ENCODE results near the gene PPP1R8. TPM values are rescaled to one million over a fixed set of nuclear protein-coding genes. Genes with fewer than 3 reads are reported as not detected.

Gene PPP1R8
- polyA plus RNA-seq, 3 donors: 46.8 to 63.5 (median 62.1) TPM

DNA sequence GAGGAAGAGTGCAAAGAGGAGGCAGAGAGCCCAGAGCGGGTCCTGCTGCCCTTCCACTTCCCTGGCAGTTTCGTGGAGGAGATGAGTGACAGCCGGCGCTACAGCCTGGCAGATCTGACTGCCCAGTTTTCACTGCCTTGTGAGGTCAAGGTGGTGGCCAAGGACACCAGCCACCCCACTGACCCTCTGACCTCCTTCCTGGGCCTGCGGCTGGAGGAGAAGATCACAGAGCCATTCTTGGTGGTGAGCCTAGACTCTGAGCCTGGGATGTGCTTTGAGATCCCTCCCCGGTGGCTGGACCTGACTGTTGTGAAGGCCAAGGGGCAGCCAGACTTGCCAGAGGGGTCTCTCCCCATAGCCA, 51.9 kb downstream of the PPP1R8 start:
- DNase-seq (ENCODE audit: extremely low read depth in 1 of 11, low read depth in 9 of 11, low spot score in 4 of 11): no peak

DNA sequence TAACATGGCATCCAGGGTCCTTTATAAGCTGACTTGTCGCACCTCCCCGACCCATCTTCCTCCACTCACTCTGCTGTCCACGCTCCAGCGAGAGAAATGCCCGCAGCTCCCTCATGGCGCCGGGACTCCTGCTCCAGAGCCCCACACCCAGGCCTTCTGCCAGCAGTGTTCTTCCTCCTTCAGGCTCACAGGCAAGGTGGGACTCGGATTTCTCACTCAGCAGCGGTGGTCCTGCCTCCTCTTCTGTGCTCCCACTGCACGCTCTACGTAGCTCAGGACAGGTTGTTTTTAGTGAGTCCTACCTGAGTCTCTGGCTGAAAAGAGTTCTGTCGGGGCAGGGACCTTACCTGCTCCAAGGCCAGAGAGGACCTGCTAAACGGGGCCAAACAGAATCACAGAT, 53.0 kb downstream of the PPP1R8 start:
- DNase-seq (ENCODE audit: extremely low read depth in 1 of 11, low read depth in 9 of 11, low spot score in 4 of 11): no peak

DNA sequence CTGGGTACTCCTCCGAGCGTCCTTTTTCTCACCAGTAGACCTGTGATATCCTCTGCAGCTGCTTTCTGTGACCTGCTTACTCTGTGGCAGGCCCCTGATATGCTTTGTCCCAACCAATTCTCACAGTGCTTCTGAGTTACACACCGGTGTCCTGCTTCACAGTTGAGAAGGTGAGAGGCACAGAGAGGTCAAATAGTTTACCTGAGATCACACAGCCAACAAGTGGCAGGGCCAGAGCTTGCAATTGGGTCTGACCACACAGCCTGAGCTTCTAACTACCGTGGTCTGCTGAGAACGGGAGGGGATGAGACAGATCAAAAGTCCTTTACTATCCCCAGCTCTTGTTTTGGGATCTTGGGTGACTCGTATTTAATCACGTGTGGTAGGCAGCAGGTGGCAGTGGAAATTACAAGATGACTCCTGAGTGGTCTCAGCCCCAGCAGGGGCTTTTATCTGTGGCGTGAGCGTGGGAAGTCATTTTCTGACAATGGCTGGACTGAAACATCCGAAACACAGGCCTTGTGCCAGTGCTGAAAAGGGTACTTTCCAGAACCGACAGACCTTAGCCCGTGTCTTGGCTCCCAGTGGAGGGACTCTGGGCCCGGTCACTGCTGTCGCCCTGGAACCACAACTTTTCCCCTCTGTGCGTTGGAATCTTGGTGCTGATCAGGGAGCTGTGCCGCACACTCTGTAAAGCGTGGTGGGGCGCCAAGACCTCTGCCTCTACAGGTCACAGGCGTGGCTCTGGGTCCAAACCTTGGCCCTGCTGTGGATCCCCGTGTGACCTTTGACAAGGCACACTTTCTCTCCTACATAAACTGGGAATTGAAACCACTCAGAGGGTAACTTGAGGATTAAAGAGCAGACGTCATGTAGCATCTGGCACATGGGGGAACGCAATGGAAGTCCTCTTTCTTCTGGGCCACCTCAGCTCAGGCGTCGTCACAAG, 53.7 kb downstream of the PPP1R8 start:
- no peak for DNase-seq (ENCODE audit: extremely low read depth in 1 of 11, low read depth in 9 of 11, low spot score in 4 of 11)

DNA sequence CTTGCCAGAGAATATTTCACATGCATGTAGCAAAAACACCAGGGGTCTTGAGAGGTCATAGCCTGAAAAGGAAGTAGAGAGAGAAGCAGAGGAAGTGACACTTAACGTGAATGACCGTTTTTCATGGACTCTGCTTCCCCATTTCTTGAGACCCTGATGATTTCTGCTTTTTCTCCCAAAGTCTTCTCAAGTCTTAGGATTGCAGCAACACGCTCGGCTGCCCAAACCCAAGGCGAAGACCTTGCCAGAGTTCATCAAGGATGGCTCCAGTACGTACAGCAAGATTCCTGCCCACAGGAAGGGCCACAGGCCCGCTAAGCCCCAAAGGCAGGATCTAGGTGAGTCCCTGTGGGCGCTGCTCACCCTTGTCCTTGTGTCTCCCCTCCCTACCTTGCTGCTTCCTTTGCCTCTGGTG, 54.5 kb downstream of the PPP1R8 start:
- DNase-seq (ENCODE audit: extremely low read depth in 1 of 11, low read depth in 9 of 11, low spot score in 4 of 11): no peak

DNA sequence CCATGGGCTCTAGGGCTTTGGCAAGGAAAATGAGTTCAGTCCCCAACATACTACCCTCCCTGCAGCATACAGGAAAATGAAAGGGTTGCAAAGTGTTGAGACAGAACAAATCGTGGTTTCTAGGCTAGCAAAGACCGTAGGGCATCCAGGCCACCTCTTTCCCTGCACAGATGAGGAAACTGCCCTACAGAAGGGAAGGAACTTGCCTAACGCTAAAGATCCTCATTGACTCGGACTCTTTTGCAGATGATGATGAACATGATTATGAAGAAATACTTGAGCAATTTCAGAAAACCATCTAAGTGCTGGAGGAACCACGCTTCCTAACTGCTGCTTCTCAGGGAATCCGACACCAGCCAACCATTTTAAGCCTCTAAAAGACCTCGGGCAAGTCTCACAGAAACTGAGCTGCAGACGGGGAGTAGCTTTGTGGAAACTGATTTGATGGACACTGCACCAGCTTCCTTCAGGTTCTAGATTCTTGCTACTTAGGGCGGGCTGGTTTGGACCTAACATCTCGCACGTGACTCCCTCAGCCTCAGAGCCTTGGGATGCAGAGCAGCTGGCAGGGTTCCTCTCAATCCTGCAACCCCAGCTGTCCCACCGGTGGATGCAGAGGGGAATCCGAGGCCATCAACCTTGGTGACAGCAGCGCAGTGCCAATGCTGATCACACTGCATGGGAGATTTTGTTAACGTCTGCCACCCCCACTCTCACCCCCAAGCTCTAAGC, 55.2 kb downstream of the PPP1R8 start:
- DNase-seq (ENCODE audit: extremely low read depth in 1 of 11, low read depth in 9 of 11, low spot score in 4 of 11): no peak

DNA sequence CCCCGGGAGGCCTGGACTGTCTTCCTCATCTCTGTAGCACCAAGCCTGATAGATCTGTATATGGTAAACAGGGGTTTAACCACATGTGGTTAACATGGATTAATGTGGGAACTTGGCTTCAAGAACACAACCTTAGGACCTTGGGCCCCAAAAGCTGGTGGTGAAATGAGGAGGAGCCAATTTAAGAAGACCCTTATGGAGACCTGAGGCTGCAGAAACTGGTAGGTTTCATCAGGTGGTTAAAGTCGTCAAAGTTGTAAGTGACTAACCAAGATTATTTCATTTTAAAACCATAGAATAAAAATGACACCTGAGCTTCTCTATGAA, 55.7 kb downstream of the PPP1R8 start:
- no peak for DNase-seq (ENCODE audit: extremely low read depth in 1 of 11, low read depth in 9 of 11, low spot score in 4 of 11)

DNA sequence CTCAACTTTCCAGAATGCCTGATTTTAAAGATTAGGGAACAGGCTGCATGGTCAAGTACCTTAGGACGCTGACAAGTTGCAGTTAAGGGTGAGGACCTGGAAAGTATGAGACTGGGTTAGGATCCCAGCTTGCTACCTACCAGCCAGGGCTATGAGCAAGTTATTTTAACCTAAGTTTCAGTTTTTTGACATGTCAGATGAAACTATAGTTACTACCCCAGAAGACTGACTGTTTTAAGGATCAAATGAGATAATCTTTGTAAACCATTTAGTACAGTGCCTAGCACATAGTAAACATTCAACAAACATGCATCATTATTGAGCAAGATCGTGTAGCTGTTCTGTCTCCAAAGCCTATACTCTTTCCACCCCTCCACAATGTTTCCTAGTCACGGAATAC, 56.2 kb downstream of the PPP1R8 start:
- no peak for DNase-seq (ENCODE audit: extremely low read depth in 1 of 11, low read depth in 9 of 11, low spot score in 4 of 11)

DNA sequence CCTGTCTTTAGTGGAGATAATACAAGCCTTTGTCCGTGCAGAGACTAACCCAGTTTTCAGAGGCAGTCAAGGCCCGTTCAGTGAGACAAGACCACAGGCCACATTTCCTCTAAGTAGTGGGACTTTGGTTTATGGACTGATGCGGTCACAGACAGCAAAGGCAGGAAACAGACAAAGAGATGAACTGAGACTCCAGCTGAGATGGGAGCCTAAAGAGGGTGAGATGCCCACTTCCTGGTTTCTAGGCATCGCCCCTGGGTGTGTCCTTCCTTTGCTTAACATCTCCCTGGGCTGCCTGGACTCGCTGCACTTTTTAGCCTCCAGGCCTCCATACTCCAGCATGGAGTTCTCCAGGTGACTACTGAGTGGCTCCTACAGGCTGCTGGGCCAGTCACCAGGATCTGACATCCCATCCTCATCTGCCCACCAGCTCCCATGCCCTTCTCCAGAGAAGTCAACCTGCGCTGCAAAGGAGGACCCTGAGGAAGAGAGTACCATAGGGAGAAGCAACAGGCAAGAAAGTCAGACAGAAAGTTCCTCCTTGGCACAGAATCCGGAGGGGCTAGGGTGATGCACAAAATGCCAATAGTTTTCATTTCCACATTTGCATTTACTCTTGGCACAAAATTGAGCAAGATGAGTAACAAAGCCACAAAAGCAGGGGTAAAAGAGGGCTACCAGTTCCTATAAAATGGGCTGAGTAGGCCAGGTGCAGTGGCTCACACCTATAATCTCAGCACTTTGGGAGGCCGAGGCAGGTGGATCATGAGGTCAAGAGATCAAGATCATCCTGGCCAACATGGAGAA, 56.8 kb downstream of the PPP1R8 start:
- DNase-seq (ENCODE audit: extremely low read depth in 1 of 11, low read depth in 9 of 11, low spot score in 4 of 11): no peak

DNA sequence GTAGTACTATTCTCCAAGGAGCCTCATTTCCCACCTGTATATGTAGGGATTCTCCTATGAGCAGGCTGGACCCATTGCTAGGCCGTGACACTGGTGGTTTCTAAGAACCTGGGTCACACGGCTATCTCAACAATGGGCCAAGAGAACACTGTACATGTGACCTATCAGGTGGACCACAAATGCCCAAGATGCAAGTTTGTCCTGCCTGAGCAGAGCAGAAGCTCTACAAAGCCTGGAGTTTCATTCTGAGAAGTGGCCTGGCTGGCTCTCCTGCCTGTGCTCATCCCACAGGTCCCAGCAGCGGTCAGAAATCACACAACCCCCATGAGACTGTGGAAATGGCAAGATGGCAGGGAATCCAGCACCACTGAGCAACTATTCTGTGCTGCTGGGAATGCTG, 58.9 kb downstream of the PPP1R8 start:
- DNase-seq (ENCODE audit: extremely low read depth in 1 of 11, low read depth in 9 of 11, low spot score in 4 of 11): no peak

DNA sequence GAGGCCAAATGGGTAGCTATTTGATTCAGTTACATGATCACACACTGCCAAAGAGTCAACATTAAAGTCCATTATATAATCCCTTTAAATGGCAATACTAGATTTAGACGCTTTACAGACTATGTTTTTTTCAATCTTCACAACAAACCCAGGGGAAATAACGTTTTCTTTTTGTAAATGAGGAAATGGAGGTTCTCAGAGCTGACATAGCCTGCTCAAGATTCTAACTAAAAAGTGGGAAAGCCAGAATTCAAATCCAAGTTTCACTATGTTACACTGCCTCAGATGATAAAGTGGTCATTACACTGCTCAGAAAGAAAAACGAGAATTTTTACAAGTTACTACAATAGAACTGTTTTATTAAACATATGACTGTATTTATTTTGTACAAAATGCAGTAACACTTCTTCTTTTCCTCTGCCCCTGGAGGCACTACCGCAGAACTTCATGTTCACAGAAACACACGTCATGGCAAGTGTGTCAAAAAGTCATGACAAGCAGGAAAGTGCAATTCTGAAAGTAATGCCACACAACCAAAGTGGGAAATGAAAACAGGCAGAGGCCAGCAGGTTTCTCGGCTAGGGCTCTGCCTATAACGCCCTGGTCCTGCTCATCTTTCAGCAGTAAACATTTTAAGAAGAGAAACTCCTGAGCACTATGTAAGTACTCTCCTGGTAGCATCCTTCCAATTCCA, 60.8 kb downstream of the PPP1R8 start:
- no peak for DNase-seq (ENCODE audit: extremely low read depth in 1 of 11, low read depth in 9 of 11, low spot score in 4 of 11)

DNA sequence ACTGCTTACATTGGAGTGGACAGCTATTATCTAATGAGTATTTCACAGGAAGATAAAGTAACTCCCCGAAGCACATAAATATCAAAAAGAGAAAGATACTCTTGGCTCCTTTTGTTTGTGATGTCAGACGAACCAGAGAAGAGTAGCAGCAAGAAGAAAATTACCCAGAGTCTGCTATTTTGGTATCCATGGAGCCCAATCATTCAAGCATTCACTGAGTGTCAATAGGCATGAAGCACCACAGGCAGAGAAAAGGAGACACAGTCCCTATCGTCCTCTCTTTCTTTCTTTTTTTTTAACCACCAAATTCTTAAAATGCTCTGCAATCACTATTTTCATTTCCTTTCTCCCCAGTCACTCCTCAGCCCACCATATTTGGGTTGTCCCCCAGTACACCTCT, 63.9 kb downstream of the PPP1R8 start:
- DNase-seq (ENCODE audit: extremely low read depth in 1 of 11, low read depth in 9 of 11, low spot score in 4 of 11): no peak

Other genes starting within 250 kb of the PPP1R8 start
- 10 to 100 TPM; 34.6 to 50.9 (median 48.8) TPM for gene AHDC1, start 226.6 kb upstream of the PPP1R8 start, polyA plus RNA-seq (ENCODE audit: insufficient read length in 3 of 3)
- 1 to 10 TPM; 1.6 to 2.8 (median 2.1) TPM for gene FGR, start 195.6 kb upstream of the PPP1R8 start, polyA plus RNA-seq (ENCODE audit: insufficient read length in 3 of 3)
- gene IFI6, start 158.6 kb upstream of the PPP1R8 start, polyA plus RNA-seq (ENCODE audit: insufficient read length in 3 of 3): 10 to 100 TPM; 17.5 to 29.4 (median 23.7) TPM
- gene FAM76A, start 104.8 kb upstream of the PPP1R8 start, polyA plus RNA-seq (ENCODE audit: insufficient read length in 3 of 3): 10 to 100 TPM; 11.9 to 17.1 (median 16.7) TPM
- gene STX12, start 57.6 kb upstream of the PPP1R8 start, polyA plus RNA-seq (ENCODE audit: insufficient read length in 3 of 3): 10 to 100 TPM; 42.5 to 53.7 (median 48.0) TPM
- 1 to 10 TPM; 3.0 to 6.5 (median 3.2) TPM for gene THEMIS2, start 41.8 kb downstream of the PPP1R8 start, polyA plus RNA-seq (ENCODE audit: insufficient read length in 3 of 3)
- 10 to 100 TPM; 51.1 to 69.8 (median 62.6) TPM for gene RPA2, start 83.8 kb downstream of the PPP1R8 start, polyA plus RNA-seq (ENCODE audit: insufficient read length in 3 of 3)
- gene SMPDL3B, start 104.2 kb downstream of the PPP1R8 start, polyA plus RNA-seq (ENCODE audit: insufficient read length in 3 of 3): 10 to 100 TPM; 13.9 to 16.2 (median 14.9) TPM
- 10 to 100 TPM in 1 of 3 donors, 1 to 10 TPM in 2; 7.1 to 10.1 (median 10.0) TPM for gene XKR8, start 129.2 kb downstream of the PPP1R8 start, polyA plus RNA-seq (ENCODE audit: insufficient read length in 3 of 3)

Data from renal cortex interstitium (tissue), 11 donors.